Measurements from ENCODE around the gene TSPO. TPM values are rescaled to one million over a fixed set of nuclear protein-coding genes. Genes with fewer than 3 reads are reported as not detected.

The TSPO gene
- total and polyA plus RNA-seq, 2 of the 8 experiments (the other 6 are each of a cell fraction or from before 2014, with no cell fraction given) = 19.9 to 51.5 TPM

- DNase-seq (ENCODE audit: low read depth in 1 of 2, low spot score in 2 of 2) = no peak
- Histone ChIP-seq H3K18ac (ENCODE audit: extremely low read depth, low read length) (no peak overlapping the region), H2BK120ac (replicated peaks; ENCODE audit: low read depth, low read length) (no peak overlapping the region), H3K14ac (ENCODE audit: insufficient read length) (no peak overlapping the region), H3K23me2 (ENCODE audit: low read depth, low read length) (no peaks in the 10 kb centered on the region), H2BK12ac (ENCODE audit: low read depth, low read length) (no peak overlapping the region), H3K4me1 (replicated peaks in 1 of 4; ENCODE audit: control insufficient read depth in 3 of 4, insufficient read depth in 4 of 4, low read length in 3 of 4) (no peaks in the 10 kb centered on the region; a peak in 2 of 7 replicates), H2AK5ac (ENCODE audit: low read depth, low read length) (no peak overlapping the region), H3K79me1 (ENCODE audit: low read depth, low read length) (peaks cover 5% of the 10 kb centered on the region), H4K91ac (replicated peaks; ENCODE audit: insufficient read length, low read length) (no peak overlapping the region), H2BK15ac (ENCODE audit: low read length) (no peak overlapping the region), H3K4ac (replicated peaks; ENCODE audit: insufficient read length, low read depth, low read length) (no peak overlapping the region), H4K5ac (ENCODE audit: insufficient read length, low read depth, low read length) (no peak overlapping the region), H3K36me3 (ENCODE audit: control insufficient read depth in 2 of 4, insufficient read depth in 4 of 4, low read length in 3 of 4) (peaks cover 6 to 56% (median 17%) of the 10 kb centered on the region in 4 experiments; a peak in 6 of 8 replicates), H3K27ac (ENCODE audit: low read depth, low read length) (no peak overlapping the region), H3K79me2 (ENCODE audit: control insufficient read depth in 1 of 2, insufficient read depth in 2 of 2, low read length in 2 of 2) (no peaks in the 10 kb centered on the region), H3K27me3 (replicated peaks in 1 of 4; ENCODE audit: control insufficient read depth in 3 of 4, extremely low read depth in 1 of 4, insufficient read depth in 3 of 4, low read length in 3 of 4) (no peaks in the 10 kb centered on the region), H3K4me2 (ENCODE audit: insufficient read depth in 1 of 2, low read depth in 2 of 2, low read length in 2 of 2) (no peak overlapping the region), H3K9ac (replicated peaks in 1 of 4; ENCODE audit: extremely low read depth in 1 of 4, low read depth in 3 of 4, low read length in 3 of 4) (no peak overlapping the region), H4K20me1 (replicated peaks in 1 of 2; ENCODE audit: control insufficient read depth in 1 of 2, insufficient read depth in 2 of 2, low read length in 2 of 2) (peaks cover 0 to 14% of the 10 kb centered on the region in 2 experiments), H2BK5ac (ENCODE audit: low read depth, low read length) (no peak overlapping the region), H2AFZ (ENCODE audit: low read length) (no peak overlapping the region), H3K4me3 (ENCODE audit: extremely low read depth in 1 of 4, insufficient read depth in 2 of 4, low read depth in 3 of 4, low read length in 4 of 4) (no peak overlapping the region), H3K9me3 (ENCODE audit: insufficient read depth in 2 of 2, low read depth in 1 of 2, low read length in 1 of 2) (no peaks in the 10 kb centered on the region), H2BK20ac (ENCODE audit: low read length) (no peak overlapping the region), H4K8ac (ENCODE audit: extremely low read depth, insufficient read depth, low read length) (no peak overlapping the region), H3K56ac (replicated peaks; ENCODE audit: insufficient read length, low read depth, low read length) (no peak overlapping the region), H3K23ac (ENCODE audit: insufficient read length) (no peak overlapping the region)
- 95% methylated on average over 4 of the region's 4 CpGs; no CpG with 5 or more reads in 1 of the 2 experiments for WGBS, 2 experiments (ENCODE audit: extremely low coverage in 1 of 2, insufficient coverage in 1 of 2, insufficient read length in 1 of 2, insufficient replicate concordance in 2 of 2, low coverage in 1 of 2, low lambda C conversion rate in 2 of 2, missing lambda C conversion rate in 1 of 2)
- CTCF ChIA-PET (ENCODE audit: partially characterized antibody) = interaction anchor here (1.1 to 2.6 kb wide), 5 partner anchors 8 to 56 kb away, joined by 3 to 10 read pairs (median 4); no protein-coding TSS in a partner anchor
- FAIRE-seq = no peak
- POLR2A ChIA-PET (ENCODE audit: partially characterized antibody) = interaction anchor here (1.5 kb wide), 1 partner anchor 32 kb away, joined by 3 read pairs; no protein-coding TSS in a partner anchor
- TF ChIP-seq TCF12 (IDR thresholded peaks at IDR 0.05; ENCODE audit: low read depth, low read length) = no peak
- no peak for TF ChIP-seq ATF3 (IDR thresholded peaks at IDR 0.05; ENCODE audit: insufficient read depth, low read depth, low read length)
- no peak for TF ChIP-seq POLR2AphosphoS5 (IDR thresholded peaks at IDR 0.05; ENCODE audit: low read depth, low read length)
- no peak for TF ChIP-seq HDAC6 (IDR thresholded peaks at IDR 0.05; ENCODE audit: low read depth, low read length)
Observed at GRCh38 chr22:43134553-43134952, 16.8 kb upstream of the TSPO start.

Data from H1 (cell line).